ENCODE measurements around the gene LSAMP. TPM values are rescaled to one million over a fixed set of nuclear protein-coding genes. Genes with fewer than 3 reads are reported as not detected.
A peak's percentile ranks its signal among the peaks of the same experiment; 100 is the strongest.

Gene LSAMP
- total and polyA plus RNA-seq, 9 of the 15 experiments (the other 6 are each of a cell fraction or from before 2014, with no cell fraction given): 0.09 to 0.11 TPM; not detected in 7

GRCh38 chr3:115975353-115975752 lies 469.9 kb downstream of the LSAMP start (continued):
- TF ChIP-seq, protein P1, sequence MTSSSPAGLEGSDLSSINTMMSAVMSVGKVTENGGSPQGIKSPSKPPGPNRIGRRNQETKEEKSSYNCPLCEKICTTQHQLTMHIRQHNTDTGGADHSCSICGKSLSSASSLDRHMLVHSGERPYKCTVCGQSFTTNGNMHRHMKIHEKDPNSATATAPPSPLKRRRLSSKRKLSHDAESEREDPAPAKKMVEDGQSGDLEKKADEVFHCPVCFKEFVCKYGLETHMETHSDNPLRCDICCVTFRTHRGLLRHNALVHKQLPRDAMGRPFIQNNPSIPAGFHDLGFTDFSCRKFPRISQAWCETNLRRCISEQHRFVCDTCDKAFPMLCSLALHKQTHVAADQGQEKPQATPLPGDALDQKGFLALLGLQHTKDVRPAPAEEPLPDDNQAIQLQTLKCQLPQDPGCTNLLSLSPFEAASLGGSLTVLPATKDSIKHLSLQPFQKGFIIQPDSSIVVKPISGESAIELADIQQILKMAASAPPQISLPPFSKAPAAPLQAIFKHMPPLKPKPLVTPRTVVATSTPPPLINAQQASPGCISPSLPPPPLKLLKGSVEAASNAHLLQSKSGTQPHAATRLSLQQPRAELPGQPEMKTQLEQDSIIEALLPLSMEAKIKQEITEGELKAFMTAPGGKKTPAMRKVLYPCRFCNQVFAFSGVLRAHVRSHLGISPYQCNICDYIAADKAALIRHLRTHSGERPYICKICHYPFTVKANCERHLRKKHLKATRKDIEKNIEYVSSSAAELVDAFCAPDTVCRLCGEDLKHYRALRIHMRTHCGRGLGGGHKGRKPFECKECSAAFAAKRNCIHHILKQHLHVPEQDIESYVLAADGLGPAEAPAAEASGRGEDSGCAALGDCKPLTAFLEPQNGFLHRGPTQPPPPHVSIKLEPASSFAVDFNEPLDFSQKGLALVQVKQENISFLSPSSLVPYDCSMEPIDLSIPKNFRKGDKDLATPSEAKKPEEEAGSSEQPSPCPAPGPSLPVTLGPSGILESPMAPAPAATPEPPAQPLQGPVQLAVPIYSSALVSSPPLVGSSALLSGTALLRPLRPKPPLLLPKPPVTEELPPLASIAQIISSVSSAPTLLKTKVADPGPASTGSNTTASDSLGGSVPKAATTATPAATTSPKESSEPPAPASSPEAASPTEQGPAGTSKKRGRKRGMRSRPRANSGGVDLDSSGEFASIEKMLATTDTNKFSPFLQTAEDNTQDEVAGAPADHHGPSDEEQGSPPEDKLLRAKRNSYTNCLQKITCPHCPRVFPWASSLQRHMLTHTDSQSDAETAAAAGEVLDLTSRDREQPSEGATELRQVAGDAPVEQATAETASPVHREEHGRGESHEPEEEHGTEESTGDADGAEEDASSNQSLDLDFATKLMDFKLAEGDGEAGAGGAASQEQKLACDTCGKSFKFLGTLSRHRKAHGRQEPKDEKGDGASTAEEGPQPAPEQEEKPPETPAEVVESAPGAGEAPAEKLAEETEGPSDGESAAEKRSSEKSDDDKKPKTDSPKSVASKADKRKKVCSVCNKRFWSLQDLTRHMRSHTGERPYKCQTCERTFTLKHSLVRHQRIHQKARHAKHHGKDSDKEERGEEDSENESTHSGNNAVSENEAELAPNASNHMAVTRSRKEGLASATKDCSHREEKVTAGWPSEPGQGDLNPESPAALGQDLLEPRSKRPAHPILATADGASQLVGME (CRISPR knock-in tag; IDR thresholded peaks at IDR 0.05): no peak
- TF ChIP-seq KDM2B (CRISPR knock-in tag; IDR thresholded peaks at IDR 0.05) (no peak), CSDE1 (IDR thresholded peaks at IDR 0.05) (no peak), ZNF347 (CRISPR knock-in tag; IDR thresholded peaks at IDR 0.05; ENCODE audit: low read depth) (no peak), KLF1 (tag; IDR thresholded peaks at IDR 0.05) (no peak), HDAC1 (IDR thresholded peaks at IDR 0.05) (peak in 1 of 2 experiments; percentile 52; a peak in 1 of 4 replicates), ZBTB1 (CRISPR knock-in tag; IDR thresholded peaks at IDR 0.05; ENCODE audit: borderline replicate concordance, low read depth) (no peak), TEAD1 (CRISPR knock-in tag; IDR thresholded peaks at IDR 0.05) (no peak), RBM14 (IDR thresholded peaks at IDR 0.05; ENCODE audit: borderline replicate concordance, insufficient read depth, low read depth, low read length) (no peak), CBFA2T2 (conservative IDR thresholded peaks at IDR 0.05) (0 out of 2 replicates have a peak, but pooled peaks have one; percentile 8), HMGN3 (IDR thresholded peaks at IDR 0.05; ENCODE audit: borderline replicate concordance, extremely low read depth, insufficient read length, low read depth, low read length) (no peak), ZNF224 (CRISPR knock-in tag; IDR thresholded peaks at IDR 0.05) (no peak), ZKSCAN8 (CRISPR knock-in tag; IDR thresholded peaks at IDR 0.05) (no peak)
- TF ChIP-seq, protein P2, sequence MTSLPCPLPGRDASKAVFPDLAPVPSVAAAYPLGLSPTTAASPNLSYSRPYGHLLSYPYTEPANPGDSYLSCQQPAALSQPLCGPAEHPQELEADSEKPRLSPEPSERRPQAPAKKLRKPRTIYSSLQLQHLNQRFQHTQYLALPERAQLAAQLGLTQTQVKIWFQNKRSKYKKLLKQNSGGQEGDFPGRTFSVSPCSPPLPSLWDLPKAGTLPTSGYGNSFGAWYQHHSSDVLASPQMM (CRISPR knock-in tag; IDR thresholded peaks at IDR 0.05): no peak
- TF ChIP-seq, protein P3, sequence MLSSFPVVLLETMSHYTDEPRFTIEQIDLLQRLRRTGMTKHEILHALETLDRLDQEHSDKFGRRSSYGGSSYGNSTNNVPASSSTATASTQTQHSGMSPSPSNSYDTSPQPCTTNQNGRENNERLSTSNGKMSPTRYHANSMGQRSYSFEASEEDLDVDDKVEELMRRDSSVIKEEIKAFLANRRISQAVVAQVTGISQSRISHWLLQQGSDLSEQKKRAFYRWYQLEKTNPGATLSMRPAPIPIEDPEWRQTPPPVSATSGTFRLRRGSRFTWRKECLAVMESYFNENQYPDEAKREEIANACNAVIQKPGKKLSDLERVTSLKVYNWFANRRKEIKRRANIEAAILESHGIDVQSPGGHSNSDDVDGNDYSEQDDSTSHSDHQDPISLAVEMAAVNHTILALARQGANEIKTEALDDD (IDR thresholded peaks at IDR 0.05): peak; percentile 31; the same call in 1 of the 2 replicates
- TF ChIP-seq, protein P4, sequence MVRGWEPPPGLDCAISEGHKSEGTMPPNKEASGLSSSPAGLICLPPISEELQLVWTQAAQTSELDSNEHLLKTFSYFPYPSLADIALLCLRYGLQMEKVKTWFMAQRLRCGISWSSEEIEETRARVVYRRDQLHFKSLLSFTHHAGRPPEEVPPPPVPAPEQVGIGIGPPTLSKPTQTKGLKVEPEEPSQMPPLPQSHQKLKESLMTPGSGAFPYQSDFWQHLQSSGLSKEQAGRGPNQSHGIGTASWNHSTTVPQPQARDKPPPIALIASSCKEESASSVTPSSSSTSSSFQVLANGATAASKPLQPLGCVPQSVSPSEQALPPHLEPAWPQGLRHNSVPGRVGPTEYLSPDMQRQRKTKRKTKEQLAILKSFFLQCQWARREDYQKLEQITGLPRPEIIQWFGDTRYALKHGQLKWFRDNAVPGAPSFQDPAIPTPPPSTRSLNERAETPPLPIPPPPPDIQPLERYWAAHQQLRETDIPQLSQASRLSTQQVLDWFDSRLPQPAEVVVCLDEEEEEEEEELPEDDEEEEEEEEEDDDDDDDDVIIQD (CRISPR knock-in tag; IDR thresholded peaks at IDR 0.05): no peak
